Activated B cell treated with CpG ODN at 0.5 μM for 24 hours (primary cell): ENCODE results near the gene DNAJA3. TPM values are rescaled to one million over a fixed set of nuclear protein-coding genes. Genes with fewer than 3 reads are reported as not detected.

ENCODE experiments used
- ATAC-seq: fragments of 200-7000 bp; cut with Tn5 transposase; one replicate; pipeline ENCODE4 v1.10.0; 2021; ENCODE audit warnings: low read depth, mild to moderate bottlenecking, moderate library complexity
- CTCF ChIA-PET: fragments of 350-600 bp; sonication (Branson Sonifier 250); formaldehyde crosslinking; loops from one replicate; lab custom pipeline; 2021; ENCODE audit warnings: antibody characterized with exemption; lab: Charles Lee
- POLR2A ChIA-PET: fragments of 350-600 bp; sonication (Branson Sonifier 250); formaldehyde crosslinking; loops from one replicate; lab custom pipeline; 2021; ENCODE audit warnings: antibody characterized with exemption; lab: Charles Lee
- DNase-seq: peaks from one replicate; pipeline ENCODE4 v3.0.0; 2022
- H3K27ac Mint-ChIP-seq: one replicate; pipeline ENCODE4 v1.8.0; 2020; ENCODE audit warnings: mixed read lengths
- H3K27me3 Mint-ChIP-seq: one replicate; pipeline ENCODE4 v1.8.0; 2021; ENCODE audit warnings: mixed read lengths
- H3K36me3 Mint-ChIP-seq: one replicate; pipeline ENCODE4 v1.8.0; 2021; ENCODE audit warnings: low read depth, mixed read lengths
- H3K4me1 Mint-ChIP-seq: one replicate; pipeline ENCODE4 v1.8.0; 2021; ENCODE audit warnings: mixed read lengths
- H3K4me3 Mint-ChIP-seq: one replicate; pipeline ENCODE4 v1.8.0; 2020; ENCODE audit warnings: mild to moderate bottlenecking, mixed read lengths
- H3K9me3 Mint-ChIP-seq: one replicate; pipeline ENCODE4 v1.8.0; 2020; ENCODE audit warnings: mixed read lengths
- CTCF ChIP-seq: fragments of 200-600 bp; IDR thresholded peaks from one replicate; pipeline ENCODE4 v1.8.0; 2022; ENCODE audit warnings: antibody characterized with exemption, mild to moderate bottlenecking
- intact Hi-C: fragments of 100-400 bp; cut with micrococcal nuclease; formaldehyde crosslinking; loops from one replicate; pipeline ENCODE4 v1.15.1; 2024
- total RNA-seq: library from RNA; stranded (reverse); gene quantifications from 2 replicates; pipeline ENCODE4 v1.2.3, GENCODE V29; 2022

The DNAJA3 gene
- total RNA-seq, 1 donor from 2014 or later: 62.6 TPM

GRCh38 chr16:4388271-4389021, 37.2 kb upstream of the DNAJA3 start:
- Mint-ChIP-seq H3K4me3 (no peak overlapping the region), H3K27me3 (no peaks in the 10 kb centered on the region), H3K4me1 (no peaks in the 10 kb centered on the region), H3K9me3 (no peaks in the 10 kb centered on the region), H3K36me3 (peaks cover 46% of the 10 kb centered on the region), H3K27ac (no peak overlapping the region)
- no peak for ATAC-seq
- DNase-seq: no peak
- intact Hi-C loops: no loop called here
- ChIA-PET POLR2A (no interaction called here), CTCF (no interaction called here)
- no peak for TF ChIP-seq CTCF

- ChIA-PET POLR2A (no interaction called here), CTCF (interaction anchor here (2.2 kb wide), 1 partner anchor 13 kb away, joined by 7 read pairs; no protein-coding TSS in a partner anchor)
- no peaks in the 10 kb centered on the region for H3K4me1 Mint-ChIP-seq
- H3K27me3 Mint-ChIP-seq: no peaks in the 10 kb centered on the region
- peaks cover 48% of the 10 kb centered on the region for H3K36me3 Mint-ChIP-seq
- no peak for DNase-seq
- intact Hi-C loops: no loop called here
- no peak overlapping the region for H3K27ac Mint-ChIP-seq
- no peak for TF ChIP-seq CTCF
- H3K9me3 Mint-ChIP-seq: no peaks in the 10 kb centered on the region
- ATAC-seq: no peak
- H3K4me3 Mint-ChIP-seq: no peak overlapping the region
Measured at GRCh38 chr16:4389051-4389955, 36.4 kb upstream of the DNAJA3 start.

GRCh38 chr16:4390266-4391260, 35.1 kb upstream of the DNAJA3 start:
- no peak for ATAC-seq
- Mint-ChIP-seq H3K4me1 (no peaks in the 10 kb centered on the region), H3K9me3 (no peaks in the 10 kb centered on the region), H3K27ac (no peak overlapping the region), H3K4me3 (no peak overlapping the region), H3K36me3 (peaks cover 53% of the 10 kb centered on the region), H3K27me3 (no peaks in the 10 kb centered on the region)
- intact Hi-C loops: no loop called here
- no peak for DNase-seq
- TF ChIP-seq CTCF: no peak
- ChIA-PET CTCF (interaction anchor here (2.2 kb wide), 1 partner anchor 12 kb away, joined by 7 read pairs; no protein-coding TSS in a partner anchor), POLR2A (interaction anchor here (0.6 kb wide), 1 partner anchor 87 kb away, joined by 3 read pairs; no protein-coding TSS in a partner anchor)

- CTCF ChIA-PET: interaction anchor here (2.2 kb wide), 1 partner anchor 10 kb away, joined by 7 read pairs; no protein-coding TSS in a partner anchor
- Mint-ChIP-seq H3K9me3 (no peaks in the 10 kb centered on the region), H3K4me1 (no peaks in the 10 kb centered on the region), H3K36me3 (peaks cover 54% of the 10 kb centered on the region), H3K4me3 (no peak overlapping the region), H3K27ac (no peak overlapping the region), H3K27me3 (no peaks in the 10 kb centered on the region)
- intact Hi-C loops: no loop called here
- no peak for TF ChIP-seq CTCF
- ATAC-seq (no peak), DNase-seq (no peak)
- POLR2A ChIA-PET: no interaction called here
Measured at GRCh38 chr16:4391631-4392381, 33.9 kb upstream of the DNAJA3 start.
